B cell (primary cell): ENCODE results near the gene DBF4B. TPM values are rescaled to one million over a fixed set of nuclear protein-coding genes. Genes with fewer than 3 reads are reported as not detected.

Source experiments
- ATAC-seq: fragments of 200-7000 bp; cut with Tn5 transposase; one replicate; pipeline ENCODE4 v1.10.0; 2021; ENCODE audit warnings: low read depth, mild to moderate bottlenecking, moderate number of reproducible peaks, moderate library complexity
- CTCF ChIA-PET: fragments of 350-600 bp; sonication (Branson Sonifier 250); formaldehyde crosslinking; loops from one replicate; lab custom pipeline; 2021; ENCODE audit warnings: antibody characterized with exemption, inconsistent platforms; lab: Charles Lee
- POLR2A ChIA-PET: fragments of 350-600 bp; sonication (Branson Sonifier 250); formaldehyde crosslinking; loops from one replicate; lab custom pipeline; 2021; ENCODE audit warnings: antibody characterized with exemption; lab: Charles Lee
- DNase-seq: peaks from one replicate; pipeline ENCODE4 v3.0.0; 2013
- H2AFZ ChIP-seq: 2 replicates; pipeline ENCODE4 v1.6.1; 2012; ENCODE audit warnings: mild to moderate bottlenecking, low read depth, low read length; ENCODE audit not compliant: insufficient read depth, poor library complexity, severe bottlenecking
- H3K27ac ChIP-seq, 2 donors: 1 replicate in 1 of 2; 2 replicates in 1 of 2; pipeline ENCODE4 v1.5.1; 2012 to 2013; ENCODE audit warnings: low read length in 2 of 2, mild to moderate bottlenecking in 2 of 2, moderate library complexity in 1 of 2
- H3K27me3 ChIP-seq, 4 experiments: fragments of 200-600 bp in 1 of 4; sonication (generic) in 1 of 4; replicated peaks in 1 of 4; 1 replicate in 2 of 4; 2 replicates in 2 of 4; pipeline versions ENCODE4 v1.6.1 to v1.7.0; 2013 to 2016; ENCODE audit warnings: low read length in 3 of 4, mild to moderate bottlenecking in 2 of 4, mixed read lengths in 1 of 4, moderate library complexity in 1 of 4; ENCODE audit not compliant: insufficient read depth in 4 of 4, control insufficient read depth in 3 of 4; ENCODE audit errors: control extremely low read depth in 1 of 4
- H3K36me3 ChIP-seq, 2 experiments: replicated peaks in 1 of 2; 1 replicate in 1 of 2; 2 replicates in 1 of 2; pipeline versions ENCODE4 v1.6.1 to v1.7.1; 2013; ENCODE audit warnings: low read length in 1 of 2; ENCODE audit not compliant: insufficient read depth in 2 of 2, control insufficient read depth in 1 of 2; ENCODE audit errors: control extremely low read depth in 1 of 2, extremely low read depth in 1 of 2
- H3K4me1 ChIP-seq, 2 donors: fragments of 200-600 bp in 1 of 2; sonication (generic) in 1 of 2; 1 replicate in 1 of 2; 2 replicates in 1 of 2; pipeline versions ENCODE4 v1.5.1 to v1.6.1; 2013 to 2017; ENCODE audit warnings: low read length in 2 of 2; ENCODE audit not compliant: control insufficient read depth in 2 of 2, insufficient read depth in 2 of 2
- H3K4me2 ChIP-seq: replicated peaks from 2 replicates; pipeline ENCODE3; 2012; ENCODE audit warnings: mild to moderate bottlenecking, low read depth, low read length; ENCODE audit not compliant: poor library complexity, severe bottlenecking
- H3K4me3 ChIP-seq, 5 experiments: fragments of 200-600 bp in 1 of 5; sonication (generic) in 1 of 5; 1 replicate in 3 of 5; 2 replicates in 2 of 5; pipeline versions ENCODE4 v1.5.1 to v1.7.0; 2011 to 2016; ENCODE audit warnings: low read length in 4 of 5, mild to moderate bottlenecking in 4 of 5, low read depth in 2 of 5, control low read depth in 1 of 5, moderate library complexity in 1 of 5; ENCODE audit not compliant: insufficient read depth in 1 of 5; ENCODE audit errors: control extremely low read depth in 1 of 5, extremely low read depth in 1 of 5
- H3K79me2 ChIP-seq: fragments of 200-600 bp; sonication (generic); one replicate; pipeline ENCODE4 v1.6.0; 2016; ENCODE audit warnings: low read length; ENCODE audit not compliant: control insufficient read depth, insufficient read depth
- H3K9ac ChIP-seq: fragments of 200-600 bp; sonication (generic); 2 replicates; pipeline ENCODE4 v1.6.1; 2017; ENCODE audit warnings: mild to moderate bottlenecking, low read length, moderate library complexity
- H3K9me3 ChIP-seq, 3 donors: one replicate each; pipeline versions ENCODE4 v1.6.1 to v1.7.1; 2013; ENCODE audit warnings: low read length in 2 of 3; ENCODE audit not compliant: control insufficient read depth in 2 of 3, insufficient read depth in 1 of 3; ENCODE audit errors: control extremely low read depth in 1 of 3
- H4K20me1 ChIP-seq: 2 replicates; pipeline ENCODE4 v1.6.0; 2012; ENCODE audit warnings: mild to moderate bottlenecking, low read length; ENCODE audit not compliant: insufficient read depth, control insufficient read depth, poor library complexity, severe bottlenecking
- H3K27ac Mint-ChIP-seq: one replicate; pipeline ENCODE4 v1.8.0; 2021; ENCODE audit warnings: mixed read lengths
- H3K27me3 Mint-ChIP-seq: one replicate; pipeline ENCODE4 v1.8.0; 2021; ENCODE audit warnings: mixed read lengths
- H3K4me1 Mint-ChIP-seq: one replicate; pipeline ENCODE4 v1.8.0; 2021; ENCODE audit warnings: mixed read lengths
- H3K4me3 Mint-ChIP-seq: one replicate; pipeline ENCODE4 v1.8.0; 2021; ENCODE audit warnings: mixed read lengths
- H3K9me3 Mint-ChIP-seq: one replicate; pipeline ENCODE4 v1.8.0; 2022; ENCODE audit warnings: mixed read lengths; ENCODE audit not compliant: insufficient read depth
- EZH2 ChIP-seq: IDR thresholded peaks from 2 replicates; pipeline ENCODE4 v1.6.1; 2012; ENCODE audit warnings: borderline replicate concordance, low read depth, mild to moderate bottlenecking, moderate library complexity, low read length; ENCODE audit not compliant: insufficient read depth, poor library complexity, severe bottlenecking
- WGBS: methylation state at CpG from one replicate; pipeline ENCODE4 v1.1.5; 2013; ENCODE audit warnings: missing lambda C conversion rate; ENCODE audit not compliant: insufficient coverage; 5-methylcytosine and 5-hydroxymethylcytosine counted together
- intact Hi-C: fragments of 100-400 bp; cut with micrococcal nuclease; formaldehyde crosslinking; loops from one replicate; pipeline ENCODE4 v1.10.0; 2022
- polyA plus RNA-seq: library from polyadenylated mRNA; depleted of rRNA; stranded (reverse); fragments of >200 nt; gene quantifications from 2 replicates; pipeline ENCODE4 v1.2.3, GENCODE V29; 2012
- total RNA-seq, 2 donors: library from RNA; stranded (reverse); fragments of 120-200 nt in 1 of 2; gene quantifications; 1 replicate in 1 of 2; 2 replicates in 1 of 2; pipeline versions ENCODE4 v1.2.3 to v1.2.4, GENCODE V29; 2013 to 2022
- TF ChIP-seq, protein P1 (sequence below): fragments of 200-600 bp; IDR thresholded peaks from one replicate; pipeline ENCODE4 v1.8.0; 2022; ENCODE audit warnings: antibody characterized with exemption, mild to moderate bottlenecking

The DBF4B gene
- total and polyA plus RNA-seq, 2 donors (not counting 1 experiment from before 2014, with no cell fraction given), result 10.9 to 15.9 TPM

GRCh38 chr17:44767493-44767892 is 59.0 kb downstream of the DBF4B start:
- Mint-ChIP-seq H3K4me1 (peaks cover 4% of the 10 kb centered on the region), H3K27me3 (peaks cover 6% of the 10 kb centered on the region), H3K27ac (no peak overlapping the region), H3K4me3 (no peak overlapping the region), H3K9me3 (no peaks in the 10 kb centered on the region)
- no peaks in the 10 kb centered on the region for H3K36me3 ChIP-seq
- 18% methylated on average over 4 of the region's 4 CpGs for WGBS
- no peaks in the 10 kb centered on the region for H3K9me3 ChIP-seq
- H3K27ac ChIP-seq, result no peak overlapping the region
- TF ChIP-seq, protein P1, sequence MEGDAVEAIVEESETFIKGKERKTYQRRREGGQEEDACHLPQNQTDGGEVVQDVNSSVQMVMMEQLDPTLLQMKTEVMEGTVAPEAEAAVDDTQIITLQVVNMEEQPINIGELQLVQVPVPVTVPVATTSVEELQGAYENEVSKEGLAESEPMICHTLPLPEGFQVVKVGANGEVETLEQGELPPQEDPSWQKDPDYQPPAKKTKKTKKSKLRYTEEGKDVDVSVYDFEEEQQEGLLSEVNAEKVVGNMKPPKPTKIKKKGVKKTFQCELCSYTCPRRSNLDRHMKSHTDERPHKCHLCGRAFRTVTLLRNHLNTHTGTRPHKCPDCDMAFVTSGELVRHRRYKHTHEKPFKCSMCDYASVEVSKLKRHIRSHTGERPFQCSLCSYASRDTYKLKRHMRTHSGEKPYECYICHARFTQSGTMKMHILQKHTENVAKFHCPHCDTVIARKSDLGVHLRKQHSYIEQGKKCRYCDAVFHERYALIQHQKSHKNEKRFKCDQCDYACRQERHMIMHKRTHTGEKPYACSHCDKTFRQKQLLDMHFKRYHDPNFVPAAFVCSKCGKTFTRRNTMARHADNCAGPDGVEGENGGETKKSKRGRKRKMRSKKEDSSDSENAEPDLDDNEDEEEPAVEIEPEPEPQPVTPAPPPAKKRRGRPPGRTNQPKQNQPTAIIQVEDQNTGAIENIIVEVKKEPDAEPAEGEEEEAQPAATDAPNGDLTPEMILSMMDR, result no peak
- TF ChIP-seq EZH2, result no peak
- DNase-seq (peak; percentile 13), ATAC-seq (no peak)
- H3K4me3 ChIP-seq, result no peak overlapping the region
- intact Hi-C loops, result no loop called here
- no peaks in the 10 kb centered on the region for H4K20me1 ChIP-seq
- no peak overlapping the region for H2AFZ ChIP-seq
- ChIA-PET POLR2A (no interaction called here), CTCF (interaction anchor here (0.6 kb wide), 1 partner anchor 107 kb away, joined by 4 read pairs; no protein-coding TSS in a partner anchor)
- H3K4me1 ChIP-seq, result peaks cover 0 to 6% of the 10 kb centered on the region in 2 donors
- no peaks in the 10 kb centered on the region for H3K79me2 ChIP-seq
- H3K4me2 ChIP-seq, result no peak overlapping the region
- H3K9ac ChIP-seq, result no peak overlapping the region
- H3K27me3 ChIP-seq, result peaks cover 0 to 12% (median 0%) of the 10 kb centered on the region in 4 experiments

GRCh38 chr17:44768505-44769142 is 60.2 kb downstream of the DBF4B start:
- intact Hi-C loops, result no loop called here

More at GRCh38 chr17:44768505-44769142, 60.2 kb downstream of the DBF4B start:
- TF ChIP-seq, protein P1, result no peak
- no peak for TF ChIP-seq EZH2
- peaks cover 0 to 18% (median 0%) of the 10 kb centered on the region in 4 experiments for H3K27me3 ChIP-seq
- H3K4me3 Mint-ChIP-seq, result no peak overlapping the region
- DNase-seq (no peak), ATAC-seq (no peak)
- no peak overlapping the region for H3K4me2 ChIP-seq
- H3K27me3 Mint-ChIP-seq, result peaks cover 6% of the 10 kb centered on the region
- H4K20me1 ChIP-seq, result no peaks in the 10 kb centered on the region
- H3K79me2 ChIP-seq, result no peaks in the 10 kb centered on the region
- no peak overlapping the region for H3K27ac ChIP-seq
- 18% methylated on average over 4 of the region's 11 CpGs for WGBS
- no peak overlapping the region for H3K27ac Mint-ChIP-seq
- CTCF ChIA-PET, result no interaction called here
- H3K4me1 ChIP-seq, result peaks cover 0 to 6% of the 10 kb centered on the region in 2 donors
- no peaks in the 10 kb centered on the region for H3K9me3 ChIP-seq
- peaks cover 4% of the 10 kb centered on the region for H3K4me1 Mint-ChIP-seq
- H3K4me3 ChIP-seq, result no peak overlapping the region
- no peak overlapping the region for H3K9ac ChIP-seq
- no peaks in the 10 kb centered on the region for H3K9me3 Mint-ChIP-seq
- POLR2A ChIA-PET, result no interaction called here
- no peak overlapping the region for H2AFZ ChIP-seq
- no peaks in the 10 kb centered on the region for H3K36me3 ChIP-seq
